K562 (cell line): Measurements from ENCODE around the gene CEP128. TPM values are rescaled to one million over a fixed set of nuclear protein-coding genes. Genes with fewer than 3 reads are reported as not detected.

Experiments used
- ATAC-seq: fragments of 200-7000 bp; cut with Tn5 transposase; 3 replicates; pipeline ENCODE4 v1.9.1; 2020; ENCODE audit warnings: moderate library complexity
- BruUV-seq: library from RNA; stranded (reverse); fragments of 400-500 nt; replicated peaks from 2 replicates; lab custom pipeline; 2021; lab: Mats Ljungman, UMichigan
- CTCF ChIA-PET: fragments of 300-600 bp; formaldehyde crosslinking; extraction: SDS; loops from one replicate; lab custom pipeline; 2021; ENCODE audit warnings: low intra/inter-chr PET ratio; lab: Yijun Ruan, JAX
- POLR2A ChIA-PET: fragments of 300-600, 350-650 bp; sonication (Branson Sonifier 250); formaldehyde crosslinking; extraction: SDS; loops from one replicate; lab custom pipeline; 2021; ENCODE audit warnings: antibody characterized with exemption, inconsistent platforms; lab: Yijun Ruan, JAX
- DNase-seq, 4 experiments: peaks; one replicate each; pipeline versions ENCODE4 v3.0.0 to v3.0.0-alpha.2; 2011 to 2018; ENCODE audit warnings: low spot score in 3 of 4, mixed read lengths in 3 of 4; ENCODE audit errors: extremely low read depth in 1 of 4
- FAIRE-seq: peaks from 2 replicates; lab custom pipeline; 2011; peaks lifted over from hg19 to GRCh38; lab: Jason Lieb, UNC
- H2AFZ ChIP-seq: 2 replicates; pipeline ENCODE4 v1.6.0; 2011; ENCODE audit warnings: low read depth, low read length, control low read depth, inconsistent platforms
- H3K27ac ChIP-seq: fragments of 200-600 bp; 3 replicates; pipeline ENCODE4 v1.8.0; 2011; ENCODE audit warnings: low read depth, mild to moderate bottlenecking, control low read depth, inconsistent platforms, low read length, moderate library complexity, mixed read lengths; ENCODE audit errors: extremely low read depth
- H3K27me3 ChIP-seq, 2 experiments: fragments of 300-600 bp in 1 of 2; 2 replicates in 1 of 2; 3 replicates in 1 of 2; pipeline versions ENCODE4 v1.6.0 to v1.8.0; 2011; ENCODE audit warnings: inconsistent platforms in 2 of 2, low read length in 2 of 2, mild to moderate bottlenecking in 1 of 2, mixed read lengths in 1 of 2, moderate library complexity in 1 of 2; ENCODE audit not compliant: control insufficient read depth in 2 of 2, insufficient read depth in 2 of 2
- H3K36me3 ChIP-seq: fragments of 300-600 bp; 3 replicates; pipeline ENCODE4 v1.8.0; 2011; ENCODE audit warnings: mild to moderate bottlenecking, low read length, inconsistent platforms; ENCODE audit not compliant: control insufficient read depth, insufficient read depth
- H3K4me1 ChIP-seq, 2 experiments: fragments of 200-600 bp in 1 of 2; replicated peaks in 1 of 2; 2 replicates in 1 of 2; 3 replicates in 1 of 2; pipeline versions ENCODE4 v1.5.1 to v1.8.0; 2011; ENCODE audit warnings: inconsistent platforms in 2 of 2, low read length in 2 of 2, mild to moderate bottlenecking in 1 of 2, mixed read lengths in 1 of 2, moderate library complexity in 1 of 2; ENCODE audit not compliant: control insufficient read depth in 2 of 2, insufficient read depth in 2 of 2
- H3K4me2 ChIP-seq: 2 replicates; pipeline ENCODE4 v1.6.1; 2011; ENCODE audit warnings: low read length, control low read depth, inconsistent platforms, mixed read lengths; ENCODE audit not compliant: insufficient read depth
- H3K4me3 ChIP-seq: fragments of 200-600 bp; sonication (generic), shearing (Covaris generic); 2 replicates; pipeline ENCODE4 v1.5.1; 2016; ENCODE audit warnings: control low read depth, inconsistent platforms
- H3K79me2 ChIP-seq: fragments of 200-600 bp; 3 replicates; pipeline ENCODE4 v1.8.0; 2011; ENCODE audit warnings: low read length, inconsistent platforms; ENCODE audit not compliant: control insufficient read depth, insufficient read depth
- H3K9ac ChIP-seq, 2 experiments: 2 replicates each; pipeline versions ENCODE4 v1.6.0 to v1.6.1; 2011; ENCODE audit warnings: low read depth in 2 of 2, low read length in 2 of 2, control low read depth in 1 of 2, inconsistent platforms in 1 of 2, mild to moderate bottlenecking in 1 of 2, mixed read lengths in 1 of 2; ENCODE audit not compliant: insufficient read depth in 1 of 2
- H3K9me1 ChIP-seq: one replicate; pipeline ENCODE4 v1.6.0; 2011; ENCODE audit warnings: inconsistent platforms, mild to moderate bottlenecking, low read length, moderate library complexity; ENCODE audit not compliant: control insufficient read depth, insufficient read depth
- H3K9me3 ChIP-seq: replicated peaks from 2 replicates; pipeline ENCODE4 v1.5.1; 2011; ENCODE audit warnings: low read depth, low read length, inconsistent platforms; ENCODE audit not compliant: control insufficient read depth, insufficient read depth
- H4K20me1 ChIP-seq: replicated peaks from 2 replicates; pipeline ENCODE4 v1.6.1; 2011; ENCODE audit warnings: low read length, inconsistent platforms, mixed read lengths; ENCODE audit not compliant: control insufficient read depth, insufficient read depth
- CTCF ChIP-seq, 3 experiments: IDR thresholded peaks in 2 of 3; conservative IDR thresholded peaks in 1 of 3; 2 replicates each; pipeline ENCODE4 v1.5.1; 2011 to 2012; ENCODE audit warnings: low read length in 3 of 3, mild to moderate bottlenecking in 3 of 3, control low read depth in 2 of 3, improper control_type of control experiment in 1 of 3, inconsistent platforms in 1 of 3, low read depth in 1 of 3, mixed read lengths in 1 of 3, moderate library complexity in 1 of 3; ENCODE audit not compliant: insufficient read depth in 2 of 3
- RAD21 ChIP-seq, 2 experiments: fragments of 250-450 bp in 1 of 2; fragments of 450-650 bp in 1 of 2; sonication (Bioruptor Pico) in 1 of 2; formaldehyde crosslinking in 1 of 2; IDR thresholded peaks in 1 of 2; conservative IDR thresholded peaks in 1 of 2; 2 replicates each; pipeline versions ENCODE4 v1.4.0 to v1.8.0; 2020 to 2022; ENCODE audit warnings: mild to moderate bottlenecking in 2 of 2, moderate library complexity in 1 of 2
- ZNF551 ChIP-seq: fragments of 250-450 bp; sonication (Bioruptor Pico); IDR thresholded peaks from 2 replicates; pipeline ENCODE4 v1.5.0; 2021; ENCODE audit warnings: mild to moderate bottlenecking, moderate library complexity
- WGBS: fragments of 100-300 bp; shearing (Covaris generic); methylation state at CpG from one replicate; pipeline ENCODE4 v1.1.6; 2016; ENCODE audit warnings: low coverage, mixed read lengths; ENCODE audit not compliant: insufficient coverage; ENCODE audit errors: missing lambda C conversion rate; 5-methylcytosine and 5-hydroxymethylcytosine counted together
- in situ Hi-C: fragments of 300-500 bp; cut with MboI; formaldehyde crosslinking; loops from 4 replicates; pipeline ENCODE4 v1.15.0; 2018; ENCODE audit warnings: inconsistent platforms, mixed read lengths
- intact Hi-C: fragments of 100-400 bp; cut with micrococcal nuclease; formaldehyde crosslinking; loops from 2 replicates; pipeline ENCODE4 v1.14.2; 2022
- polyA plus RNA-seq, 8 experiments: library from polyadenylated mRNA; depleted of rRNA in 4 of 8; stranded (reverse) in 5 of 8; unstranded in 3 of 8; fragments of >200 nt; fragmentation: Nextera tagmentation in 2 of 8; fragmentation: Illumina TruSeq in 1 of 8; extraction: Ambion mirVana in 2 of 8; extraction: Trizol in 1 of 8; gene quantifications; 2 replicates each; pipeline versions ENCODE4 v1.2.1 to v1.2.3, GENCODE V29; 2011 to 2014; ENCODE audit warnings: inconsistent platforms in 1 of 8, missing spikeins in 1 of 8
- total RNA-seq, 7 experiments: library from RNA; depleted of rRNA in 6 of 7; stranded (reverse); fragments of >200 nt in 6 of 7; fragmentation: Illumina TruSeq in 2 of 7; extraction: Trizol in 2 of 7; gene quantifications; 2 replicates each; pipeline versions ENCODE4 v1.2.1 to v1.2.3, GENCODE V29; 2011 to 2021; ENCODE audit warnings: low replicate concordance in 1 of 7

The CEP128 gene
- total and polyA plus RNA-seq, 9 of the 15 experiments (the other 6 are each of a cell fraction or from before 2014, with no cell fraction given): 2.3 to 9.2 (median 4.6) TPM

GRCh38 chr14:80862983-80863382 lies 78.6 kb downstream of the CEP128 start:
- intact Hi-C loops: no loop called here
- no peak for FAIRE-seq
- H4K20me1 ChIP-seq: no peaks in the 10 kb centered on the region
- POLR2A ChIA-PET: no interaction called here
- TF ChIP-seq ZNF551 (CRISPR knock-in tag) (no peak), RAD21 (CRISPR knock-in tag; conservative IDR thresholded peaks at IDR 0.05 in 1 of 2, IDR thresholded peaks at IDR 0.05 in 1 of 2) (peak in 1 of 2 experiments; percentile 22; a peak in 2 of 4 replicates), CTCF (IDR thresholded peaks at IDR 0.05 in 2 of 3, conservative IDR thresholded peaks at IDR 0.05 in 1 of 3; ENCODE audit: insufficient read depth in 2 of 3, low read depth in 1 of 3, low read length in 3 of 3) (peak in 1 of 3 experiments; percentile 17; a peak in 2 of 6 replicates)
- TF ChIP-seq, all 486 proteins: peak for 2
- no peak overlapping the region for H3K4me2 ChIP-seq
- no peaks in the 10 kb centered on the region for H3K9me3 ChIP-seq
- BruUV-seq: no TSS peak
- WGBS: 13% methylated on average over 3 of the region's 3 CpGs
- no peak overlapping the region for H3K27ac ChIP-seq
- H3K36me3 ChIP-seq: no peaks in the 10 kb centered on the region
- H2AFZ ChIP-seq: no peak overlapping the region
- ATAC-seq: no peak
- H3K9me1 ChIP-seq: no peaks in the 10 kb centered on the region
- in situ Hi-C loops: no loop called here
- CTCF ChIA-PET: no interaction called here
- no peaks in the 10 kb centered on the region for H3K27me3 ChIP-seq
- H3K4me1 ChIP-seq: no peaks in the 10 kb centered on the region
- H3K79me2 ChIP-seq: no peaks in the 10 kb centered on the region
- H3K9ac ChIP-seq: no peak overlapping the region
- H3K4me3 ChIP-seq: no peak overlapping the region
- no peak for DNase-seq
